OCI-LY3 (cell line): ENCODE measurements around the gene CAPN15.

Source experiments
- H2AFZ ChIP-seq: fragments of 200-600, 300-600 bp; shearing (Covaris generic); 2 replicates; pipeline ENCODE4 v1.6.0; 2014; ENCODE audit warnings: antibody characterized with exemption, low read depth, low read length
- H3K27ac ChIP-seq: fragments of 200-600, 300-600 bp; sonication (generic); 2 replicates; pipeline ENCODE4 v1.5.1; 2014; ENCODE audit warnings: mild to moderate bottlenecking, low read length, moderate library complexity, mixed read lengths
- H3K27me3 ChIP-seq: fragments of 200-600, 300-600 bp; sonication (generic); 2 replicates; pipeline ENCODE4 v1.6.1; 2014; ENCODE audit warnings: low read depth, low read length, mixed read lengths
- H3K36me3 ChIP-seq: fragments of 200-600, 300-600 bp; sonication (generic); replicated peaks from 2 replicates; pipeline ENCODE3; 2014; ENCODE audit warnings: low read depth, low read length, mixed read lengths
- H3K4me1 ChIP-seq: fragments of 300-600, 200-600 bp; sonication (generic); 2 replicates; pipeline ENCODE4 v1.6.1; 2014; ENCODE audit warnings: low read length, mixed read lengths
- H3K4me2 ChIP-seq: fragments of 200-600, 300-600 bp; sonication (generic); 2 replicates; pipeline ENCODE4 v1.6.1; 2014; ENCODE audit warnings: low read length, mixed read lengths
- H3K4me3 ChIP-seq: fragments of 300-600, 200-600 bp; sonication (generic); 2 replicates; pipeline ENCODE4 v1.5.1; 2014; ENCODE audit warnings: antibody characterized with exemption, mild to moderate bottlenecking, low read length, moderate library complexity
- H3K79me2 ChIP-seq: fragments of 300-600, 200-600 bp; shearing (Covaris generic); 2 replicates; pipeline ENCODE4 v1.6.1; 2014; ENCODE audit warnings: mild to moderate bottlenecking, low read length, mixed read lengths
- H3K9ac ChIP-seq: fragments of 300-600, 200-600 bp; shearing (Covaris generic); 2 replicates; pipeline ENCODE4 v1.6.0; 2014; ENCODE audit warnings: mild to moderate bottlenecking, low read length, moderate library complexity
- H3K9me3 ChIP-seq: fragments of 200-600, 300-600 bp; shearing (Covaris generic); 2 replicates; pipeline ENCODE4 v1.6.1; 2014; ENCODE audit warnings: low read length, mixed read lengths; ENCODE audit not compliant: insufficient read depth
- H4K20me1 ChIP-seq: fragments of 200-600, 300-600 bp; sonication (generic); 2 replicates; pipeline ENCODE4 v1.6.1; 2016; ENCODE audit warnings: low read length, mixed read lengths; ENCODE audit not compliant: insufficient read depth
- CTCF ChIP-seq: fragments of 200-600, 300-600 bp; sonication (generic); IDR thresholded peaks from 2 replicates; pipeline ENCODE4 v1.5.1; 2014; ENCODE audit warnings: antibody characterized with exemption, low read length, low read depth
- EZH2phosphoT487 ChIP-seq: fragments of 200-600 bp; shearing (Covaris generic); IDR thresholded peaks from 2 replicates; pipeline ENCODE4 v1.6.1; 2018; ENCODE audit warnings: antibody characterized with exemption, mixed run types, low read depth

Gene CAPN15

GRCh38 chr16:603933-604332 lies 76.4 kb downstream of the CAPN15 start:
- TF ChIP-seq CTCF, result no peak
- no peak for TF ChIP-seq EZH2phosphoT487
- H3K4me1 ChIP-seq, result peaks cover 3% of the 10 kb centered on the region; the same call in 1 of the 2 replicates
- no peak overlapping the region for H2AFZ ChIP-seq
- no peak overlapping the region for H3K9ac ChIP-seq
- H3K27ac ChIP-seq, result no peak overlapping the region
- 0 out of 2 replicates have a peak, but pooled peaks cover 2% of the 10 kb centered on the region for H3K79me2 ChIP-seq
- H3K36me3 ChIP-seq, result peaks cover 9% of the 10 kb centered on the region
- no peaks in the 10 kb centered on the region for H3K9me3 ChIP-seq
- H3K27me3 ChIP-seq, result no peaks in the 10 kb centered on the region
- H3K4me2 ChIP-seq, result no peak overlapping the region
- H3K4me3 ChIP-seq, result no peak overlapping the region
- H4K20me1 ChIP-seq, result no peaks in the 10 kb centered on the region
